ENCODE data around the gene GNB4. TPM values are rescaled to one million over a fixed set of nuclear protein-coding genes. Genes with fewer than 3 reads are reported as not detected.

Gene GNB4
- total and polyA plus RNA-seq, 2 of the 8 experiments (the other 6 are each of a cell fraction or from before 2014, with no cell fraction given), result 13.4 to 29.2 TPM

GRCh38 chr3:179402963-179403362, 48.3 kb downstream of the GNB4 start:
- no peak overlapping the region for H2BK15ac ChIP-seq (ENCODE audit: low read length)
- H4K5ac ChIP-seq (ENCODE audit: insufficient read length, low read depth, low read length), result no peak overlapping the region
- FAIRE-seq (no peak), DNase-seq (ENCODE audit: low read depth in 1 of 2, low spot score in 2 of 2) (no peak)
- ChIA-PET CTCF (ENCODE audit: partially characterized antibody) (interaction anchor here (0.7 to 1.3 kb wide), 2 partner anchors 19 to 168 kb away, joined by 3 to 5 read pairs; no protein-coding TSS in a partner anchor), POLR2A (ENCODE audit: partially characterized antibody) (interaction anchor here (2.2 kb wide), 1 partner anchor 159 kb away, joined by 8 read pairs; the partner anchor contains the start of gene ACTL6A)
- no peak overlapping the region for H3K56ac ChIP-seq (replicated peaks; ENCODE audit: insufficient read length, low read depth, low read length)
- no peaks in the 10 kb centered on the region for H3K27me3 ChIP-seq (replicated peaks in 1 of 4; ENCODE audit: control insufficient read depth in 3 of 4, extremely low read depth in 1 of 4, insufficient read depth in 3 of 4, low read length in 3 of 4)
- H3K23ac ChIP-seq (ENCODE audit: insufficient read length), result no peak overlapping the region
- H3K23me2 ChIP-seq (ENCODE audit: low read depth, low read length), result no peaks in the 10 kb centered on the region
- H2BK120ac ChIP-seq (replicated peaks; ENCODE audit: low read depth, low read length), result no peak overlapping the region
- H2AFZ ChIP-seq (ENCODE audit: low read length), result no peak overlapping the region
- no peak overlapping the region for H4K8ac ChIP-seq (ENCODE audit: extremely low read depth, insufficient read depth, low read length)
- H3K4ac ChIP-seq (replicated peaks; ENCODE audit: insufficient read length, low read depth, low read length), result no peak overlapping the region
- peaks cover 0 to 4% (median 0%) of the 10 kb centered on the region in 4 experiments; a peak in 1 of 8 replicates for H3K36me3 ChIP-seq (ENCODE audit: control insufficient read depth in 2 of 4, insufficient read depth in 4 of 4, low read length in 3 of 4)
- H3K4me1 ChIP-seq (replicated peaks in 1 of 4; ENCODE audit: control insufficient read depth in 3 of 4, insufficient read depth in 4 of 4, low read length in 3 of 4), result peaks cover 0 to 13% (median 4%) of the 10 kb centered on the region in 4 experiments; a peak in 3 of 7 replicates
- no peak overlapping the region; the same call in 1 of the 2 replicates for H2BK12ac ChIP-seq (ENCODE audit: low read depth, low read length)
- no peak overlapping the region for H2AK5ac ChIP-seq (ENCODE audit: low read depth, low read length)
- WGBS, 2 experiments (ENCODE audit: extremely low coverage in 1 of 2, insufficient coverage in 1 of 2, insufficient read length in 1 of 2, insufficient replicate concordance in 2 of 2, low coverage in 1 of 2, low lambda C conversion rate in 2 of 2, missing lambda C conversion rate in 1 of 2), result 74% methylated on average over 5 of the region's 5 CpGs; no CpG with 5 or more reads in 1 of the 2 experiments
- H3K27ac ChIP-seq (ENCODE audit: low read depth, low read length), result no peak overlapping the region
- H3K14ac ChIP-seq (ENCODE audit: insufficient read length), result no peak overlapping the region
- no peak overlapping the region for H2BK20ac ChIP-seq (ENCODE audit: low read length)
- no peak overlapping the region for H4K91ac ChIP-seq (replicated peaks; ENCODE audit: insufficient read length, low read length)
- H3K4me2 ChIP-seq (ENCODE audit: insufficient read depth in 1 of 2, low read depth in 2 of 2, low read length in 2 of 2), result no peak overlapping the region
- H3K79me1 ChIP-seq (ENCODE audit: low read depth, low read length), result no peaks in the 10 kb centered on the region
- H3K9ac ChIP-seq (replicated peaks in 1 of 4; ENCODE audit: extremely low read depth in 1 of 4, low read depth in 3 of 4, low read length in 3 of 4), result no peak overlapping the region
- no peaks in the 10 kb centered on the region for H3K79me2 ChIP-seq (ENCODE audit: control insufficient read depth in 1 of 2, insufficient read depth in 2 of 2, low read length in 2 of 2)
- no peak overlapping the region for H2BK5ac ChIP-seq (ENCODE audit: low read depth, low read length)
- TF ChIP-seq YY1 (IDR thresholded peaks at IDR 0.05; ENCODE audit: low read depth, low read length) (no peak), E2F6 (IDR thresholded peaks at IDR 0.05) (peak; percentile 19; the same call in 1 of the 2 replicates), SP1 (IDR thresholded peaks at IDR 0.05; ENCODE audit: low read depth, low read length) (no peak), MAX (IDR thresholded peaks at IDR 0.05) (peak; percentile 19; the same call in 1 of the 2 replicates), SRF (IDR thresholded peaks at IDR 0.05; ENCODE audit: low read depth, low read length) (no peak)
- H3K9me3 ChIP-seq (ENCODE audit: insufficient read depth in 2 of 2, low read depth in 1 of 2, low read length in 1 of 2), result no peaks in the 10 kb centered on the region
- no peak overlapping the region for H3K4me3 ChIP-seq (ENCODE audit: extremely low read depth in 1 of 4, insufficient read depth in 2 of 4, low read depth in 3 of 4, low read length in 4 of 4)
- H3K18ac ChIP-seq (ENCODE audit: extremely low read depth, low read length), result no peak overlapping the region
- no peaks in the 10 kb centered on the region for H4K20me1 ChIP-seq (replicated peaks in 1 of 2; ENCODE audit: control insufficient read depth in 1 of 2, insufficient read depth in 2 of 2, low read length in 2 of 2)

All from H1 (cell line).